Renal pelvis (tissue), 4 donors: Measurements from ENCODE around the gene ZNF419. TPM values are rescaled to one million over a fixed set of nuclear protein-coding genes. Genes with fewer than 3 reads are reported as not detected.
"Not testable (repeated sequence)": the region's sequence is repeated elsewhere in the genome, so short reads cannot be mapped to it uniquely, and the experiment has no call there.

ENCODE experiments used
- DNase-seq: peaks from one replicate; pipeline ENCODE4 v3.0.0-alpha.2; 2013
- polyA plus RNA-seq, 3 donors: library from polyadenylated mRNA; unstranded; fragments of 120-200 nt; gene quantifications; one replicate each; pipeline ENCODE4 v1.2.1, GENCODE V29; 2013; ENCODE audit not compliant: insufficient read length in 3 of 3

ZNF419 gene
- polyA plus RNA-seq, 3 donors: 19.3 to 25.2 (median 25.1) TPM

DNA sequence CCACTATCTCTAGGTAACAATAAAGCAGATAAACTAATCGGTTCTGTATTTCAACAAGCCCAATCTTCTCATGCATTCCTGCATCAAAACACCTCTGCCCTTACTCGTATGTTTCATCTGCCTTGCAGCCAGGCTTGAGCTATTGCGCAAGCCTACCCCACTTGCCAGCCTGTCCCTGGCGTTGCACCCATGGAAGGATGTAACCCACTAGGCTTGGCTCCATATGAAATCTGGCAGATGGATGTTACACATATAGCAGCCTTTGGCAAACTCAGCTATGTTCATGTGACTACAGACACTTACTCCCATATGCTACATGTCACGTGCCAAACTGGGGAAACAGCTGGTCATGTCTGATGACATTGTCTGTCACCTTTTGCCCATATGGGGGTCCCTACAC is 27.7 kb downstream of the ZNF419 start:
- DNase-seq: no peak

DNA sequence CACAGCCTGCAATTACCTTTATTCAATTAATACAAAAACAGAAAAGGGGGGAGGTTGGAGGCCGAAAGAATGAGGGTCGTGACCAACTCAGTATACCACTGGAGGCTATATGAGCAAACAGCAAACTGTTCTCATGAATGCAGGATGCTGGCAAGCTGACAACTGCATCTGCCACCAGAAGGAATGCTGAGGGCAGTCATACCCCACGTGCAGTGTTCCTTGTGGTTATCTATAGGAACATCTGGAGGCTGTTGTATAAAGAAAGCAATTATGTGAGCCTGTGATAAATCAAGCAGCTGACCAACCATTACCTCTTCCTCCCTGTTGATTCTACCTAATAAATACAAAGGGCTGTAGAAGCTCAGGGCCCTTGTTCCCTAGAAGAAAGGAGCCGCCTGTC is 30.5 kb downstream of the ZNF419 start:
- DNase-seq: not testable (repeated sequence)

DNA sequence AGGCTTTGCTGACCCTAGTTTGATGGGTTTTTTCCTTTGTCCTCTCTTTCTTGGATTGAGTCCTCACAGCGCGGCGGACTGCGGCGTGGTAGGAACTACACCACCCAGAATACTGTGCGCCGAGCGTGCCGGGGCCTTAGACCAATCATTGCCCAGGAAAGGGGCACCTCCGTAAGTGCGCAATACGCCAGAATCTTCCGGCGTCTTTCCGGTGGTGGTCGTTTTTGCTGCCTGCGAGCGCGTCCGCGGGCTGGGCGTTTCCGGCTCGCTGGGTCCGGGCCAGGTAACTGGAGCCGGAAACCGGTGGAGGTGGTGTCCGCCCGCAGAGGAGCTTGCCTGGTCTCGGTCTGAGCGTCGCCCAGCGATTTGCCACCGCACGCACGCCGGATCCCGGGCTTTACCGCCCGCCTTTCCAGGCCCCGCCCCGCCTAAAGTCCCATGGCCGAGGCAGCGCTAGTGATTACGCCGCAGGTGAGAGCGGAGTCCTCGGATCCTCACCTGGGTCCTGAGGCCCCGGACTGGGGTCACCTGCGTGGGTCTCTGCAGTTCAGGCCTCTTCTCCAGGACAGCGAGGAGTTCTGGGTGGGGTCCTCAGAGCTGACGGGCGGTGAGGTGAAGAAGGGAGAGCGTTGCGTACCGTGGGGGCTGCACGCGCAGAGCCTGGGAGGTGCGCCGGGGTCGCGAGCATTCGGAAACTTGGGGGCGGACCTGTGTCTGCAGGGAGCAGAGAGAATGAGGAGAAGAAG is 39.8 kb downstream of the ZNF419 start, which contains the start of gene ZNF549:
TSS of gene ZNF549 (plus strand) at position 221 of the 746 bp plus-strand sequence. CDS start at position 439, 218 bp downstream.
- DNase-seq: peak; percentile 93

DNA sequence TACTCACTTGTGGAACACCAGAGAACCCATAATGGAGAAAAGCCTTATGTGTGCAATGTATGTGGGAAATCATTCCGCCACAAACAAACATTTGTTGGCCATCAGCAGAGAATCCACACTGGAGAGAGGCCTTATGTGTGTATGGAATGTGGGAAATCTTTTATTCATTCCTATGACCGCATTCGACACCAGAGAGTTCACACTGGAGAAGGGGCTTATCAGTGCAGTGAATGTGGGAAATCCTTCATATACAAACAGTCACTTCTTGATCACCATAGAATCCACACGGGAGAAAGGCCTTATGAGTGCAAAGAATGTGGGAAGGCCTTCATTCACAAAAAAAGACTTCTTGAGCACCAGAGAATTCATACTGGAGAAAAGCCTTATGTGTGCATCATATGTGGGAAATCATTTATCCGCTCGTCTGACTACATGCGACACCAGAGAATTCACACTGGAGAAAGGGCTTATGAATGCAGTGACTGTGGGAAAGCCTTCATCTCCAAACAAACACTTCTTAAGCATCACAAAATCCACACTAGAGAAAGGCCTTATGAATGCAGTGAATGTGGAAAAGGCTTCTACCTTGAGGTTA is 50.5 kb downstream of the ZNF419 start:
- no peak for DNase-seq

Other genes with a start within 250 kb of the ZNF419 start
- gene ZNF805, start 247.1 kb upstream of the ZNF419 start, polyA plus RNA-seq: 1 to 10 TPM; 4.9 to 9.3 (median 6.7) TPM
- 1 to 10 TPM; 2.4 to 4.9 (median 4.7) TPM for gene ZNF460, start 207.3 kb upstream of the ZNF419 start, polyA plus RNA-seq
- gene ZNF543, start 167.3 kb upstream of the ZNF419 start, polyA plus RNA-seq: 10 to 100 TPM in 1 of 3 donors, 1 to 10 TPM in 2; 7.4 to 10.4 (median 9.9) TPM
- 10 to 100 TPM; 15.1 to 20.2 (median 17.6) TPM for gene ZNF304, start 136.5 kb upstream of the ZNF419 start, polyA plus RNA-seq
- gene TRAPPC2B, start 124.2 kb upstream of the ZNF419 start, polyA plus RNA-seq: 10 to 100 TPM; 15.7 to 18.1 (median 17.8) TPM
- 1 to 10 TPM; 5.6 to 9.7 (median 9.0) TPM for gene ZNF547, start 124.2 kb upstream of the ZNF419 start, polyA plus RNA-seq
- gene ZNF548, start 97.9 kb upstream of the ZNF419 start, polyA plus RNA-seq: 10 to 100 TPM; 17.9 to 40.9 (median 28.8) TPM
- gene ZNF17, start 76.6 kb upstream of the ZNF419 start, polyA plus RNA-seq: 10 to 100 TPM in 2 of 3 donors, 1 to 10 TPM in 1; 9.5 to 17.1 (median 12.9) TPM
- gene ZNF749, start 52.4 kb upstream of the ZNF419 start, polyA plus RNA-seq: 10 to 100 TPM in 2 of 3 donors, 1 to 10 TPM in 1; 8.9 to 20.2 (median 13.3) TPM
- gene VN1R1, start 30.6 kb upstream of the ZNF419 start, polyA plus RNA-seq: 1 to 10 TPM; 1.9 to 7.8 (median 5.3) TPM
- gene ZNF772, start 10.2 kb upstream of the ZNF419 start, polyA plus RNA-seq: 10 to 100 TPM; 18.9 to 33.1 (median 25.2) TPM
- gene ZNF773, start 12.2 kb downstream of the ZNF419 start, polyA plus RNA-seq: 10 to 100 TPM; 11.4 to 17.0 (median 16.0) TPM
- gene ZNF549, start 39.6 kb downstream of the ZNF419 start, polyA plus RNA-seq: 10 to 100 TPM; 10.8 to 17.9 (median 16.3) TPM
- gene ZNF550, start 72.1 kb downstream of the ZNF419 start, polyA plus RNA-seq: 10 to 100 TPM; 19.1 to 25.3 (median 20.8) TPM
- 1 to 10 TPM; 7.7 to 9.5 (median 9.3) TPM for gene ZNF416, start 91.2 kb downstream of the ZNF419 start, polyA plus RNA-seq
- 10 to 100 TPM; 19.7 to 21.0 (median 20.8) TPM for gene ZIK1, start 96.4 kb downstream of the ZNF419 start, polyA plus RNA-seq
- 1 to 10 TPM; 4.6 to 7.7 (median 6.7) TPM for gene ZNF530, start 112.1 kb downstream of the ZNF419 start, polyA plus RNA-seq
- gene ZNF134, start 126.5 kb downstream of the ZNF419 start, polyA plus RNA-seq: 10 to 100 TPM; 25.9 to 30.7 (median 27.7) TPM
- gene ZNF211, start 145.4 kb downstream of the ZNF419 start, polyA plus RNA-seq: 10 to 100 TPM; 29.8 to 52.6 (median 38.6) TPM
- gene ZSCAN4, start 181.2 kb downstream of the ZNF419 start, polyA plus RNA-seq: under 1 TPM in 1 of 3 donors, not detected in 2; 0.24 TPM
- 10 to 100 TPM; 12.3 to 21.4 (median 17.8) TPM for gene ZNF551, start 194.2 kb downstream of the ZNF419 start, polyA plus RNA-seq
- gene ZNF154, start 221.5 kb downstream of the ZNF419 start, polyA plus RNA-seq: 10 to 100 TPM; 23.9 to 39.4 (median 37.7) TPM
- gene ZNF671, start 239.9 kb downstream of the ZNF419 start, polyA plus RNA-seq: 10 to 100 TPM; 17.3 to 27.2 (median 20.8) TPM